ENCODE results near the gene CLRN1.
A peak's percentile ranks its signal among the peaks of the same experiment; 100 is the strongest.
"Not testable (repeated sequence)": the region's sequence is repeated elsewhere in the genome, so short reads cannot be mapped to it uniquely, and the experiment has no call there.

The CLRN1 gene, protein sequence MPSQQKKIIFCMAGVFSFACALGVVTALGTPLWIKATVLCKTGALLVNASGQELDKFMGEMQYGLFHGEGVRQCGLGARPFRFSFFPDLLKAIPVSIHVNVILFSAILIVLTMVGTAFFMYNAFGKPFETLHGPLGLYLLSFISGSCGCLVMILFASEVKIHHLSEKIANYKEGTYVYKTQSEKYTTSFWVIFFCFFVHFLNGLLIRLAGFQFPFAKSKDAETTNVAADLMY

DNA sequence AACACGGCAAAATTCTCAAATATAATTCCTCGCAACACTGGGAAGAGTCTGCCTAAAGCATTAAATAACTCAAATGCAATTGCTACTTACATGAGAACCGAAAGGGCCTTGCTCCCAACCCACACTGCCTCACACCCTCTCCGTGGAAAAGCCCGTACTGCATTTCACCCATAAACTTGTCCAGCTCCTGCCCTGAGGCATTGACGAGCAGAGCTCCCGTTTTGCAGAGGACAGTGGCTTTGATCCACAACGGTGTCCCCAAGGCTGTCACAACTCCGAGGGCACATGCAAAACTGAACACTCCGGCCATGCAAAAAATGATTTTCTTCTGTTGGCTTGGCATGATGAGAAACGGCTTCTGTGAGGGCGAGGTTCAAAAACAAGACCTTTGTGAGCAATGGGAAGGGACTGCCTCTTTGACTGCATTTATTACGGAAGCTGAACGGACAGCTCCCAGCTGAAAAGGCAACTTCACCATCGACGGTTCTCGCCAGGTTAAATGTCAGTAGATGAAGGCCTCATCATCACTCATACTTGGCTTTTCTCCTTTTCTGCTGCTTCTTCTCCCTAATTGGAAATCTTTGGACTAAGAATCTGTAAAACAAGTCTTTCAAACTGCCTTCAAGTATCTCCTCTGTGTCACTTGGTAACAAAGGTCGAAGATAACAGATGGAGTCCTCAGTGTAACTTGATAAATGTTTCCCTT, at the start of gene CLRN1:
TSS of gene CLRN1 (minus strand) at position 362 of the 706 bp plus-strand sequence. CDS start at position 343, 19 bp downstream.
- DNase-seq (ENCODE audit: low spot score) = no peak

DNA sequence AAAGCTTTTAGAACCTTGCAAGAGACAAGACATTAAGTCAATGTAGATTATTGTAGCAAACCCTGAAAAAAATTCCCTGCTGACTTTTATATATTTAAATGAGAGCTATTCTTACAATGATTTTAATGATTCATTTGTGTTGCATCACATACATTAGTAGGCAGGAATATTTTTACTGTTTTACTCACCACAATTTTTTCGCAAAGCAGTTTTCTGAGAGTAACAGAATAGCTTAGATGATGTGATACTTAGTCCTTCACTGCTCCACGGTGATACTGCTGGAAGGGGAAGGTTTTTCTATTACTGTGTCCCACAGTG, 43.9 kb upstream of the CLRN1 start:
- no peak for DNase-seq (ENCODE audit: low spot score)

DNA sequence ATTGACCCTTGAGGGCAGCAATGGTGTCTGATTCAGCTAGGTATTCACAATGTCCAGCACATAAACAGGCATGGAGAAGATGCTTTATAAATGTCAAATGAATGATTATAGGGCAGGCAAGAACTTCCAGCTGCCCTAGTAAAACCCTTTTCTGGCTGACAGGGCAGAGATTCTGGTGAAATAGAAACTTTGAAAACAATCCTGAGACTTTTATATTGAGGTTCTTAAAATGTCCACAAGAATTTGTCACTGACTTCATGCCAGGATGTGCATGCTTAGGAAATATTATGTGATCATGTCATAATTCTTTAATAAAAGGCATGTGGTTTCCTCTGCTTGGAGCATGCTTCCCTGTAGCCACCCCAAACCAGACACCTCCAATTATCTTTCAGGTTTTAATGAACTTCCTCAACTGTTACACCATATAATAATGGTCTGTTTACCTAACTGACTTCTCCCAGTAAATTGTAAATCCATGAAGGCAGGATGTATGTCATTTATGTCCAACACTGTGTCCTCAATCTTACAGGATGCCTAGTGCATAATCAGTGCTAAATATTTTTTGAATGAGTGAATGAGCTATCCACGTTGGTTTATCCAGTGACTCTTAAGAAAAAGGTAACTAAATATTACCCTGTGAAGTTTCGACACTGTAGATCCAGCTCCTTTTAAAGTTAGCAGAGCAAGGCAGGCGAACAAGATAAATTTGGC, 43.4 kb upstream of the CLRN1 start:
- DNase-seq (ENCODE audit: low spot score) = no peak

DNA sequence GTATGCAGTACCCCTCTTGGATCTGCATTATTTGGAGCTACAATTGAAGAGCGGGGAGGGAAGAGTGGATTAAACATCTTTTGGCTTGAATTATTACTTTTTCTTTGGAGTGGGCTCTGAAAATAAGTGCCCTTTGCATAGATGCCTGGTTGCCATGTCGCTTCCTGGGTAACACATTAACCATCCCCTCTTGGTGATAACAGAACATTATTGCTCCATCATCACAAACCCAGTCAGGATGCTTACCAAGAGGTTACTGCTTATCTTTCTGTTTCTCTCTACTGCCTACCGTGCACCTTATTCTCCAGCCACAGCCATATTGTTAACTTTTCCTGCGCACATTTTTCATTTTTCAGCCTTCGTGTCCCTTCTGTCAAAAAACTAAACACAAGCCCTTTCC, 42.7 kb upstream of the CLRN1 start:
- DNase-seq (ENCODE audit: low spot score) = peak; percentile 16

DNA sequence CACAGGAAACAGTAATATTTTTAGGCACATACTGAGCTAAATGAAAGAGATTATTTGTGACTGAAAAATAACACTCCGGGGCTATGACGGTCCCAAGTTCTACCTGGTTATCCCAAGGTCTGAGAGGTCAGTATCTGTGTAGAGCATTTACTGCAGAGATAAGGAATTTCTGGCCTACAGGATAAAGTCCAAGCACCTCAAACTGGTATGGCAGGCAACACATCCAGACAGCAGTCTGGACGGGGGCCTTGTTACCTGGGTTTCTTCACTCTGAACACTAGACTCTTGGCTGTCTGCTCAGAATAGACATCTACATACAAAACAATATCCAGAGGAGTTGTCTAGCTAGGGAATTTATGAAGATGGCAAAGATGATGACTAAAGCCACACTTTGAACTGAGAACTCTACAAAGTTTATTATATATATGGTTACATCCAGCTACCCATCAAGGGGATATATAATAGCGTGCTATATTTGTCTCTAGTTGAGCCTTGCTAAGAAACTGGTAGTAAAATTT, 42.0 kb upstream of the CLRN1 start:
- DNase-seq (ENCODE audit: low spot score) = no peak

DNA sequence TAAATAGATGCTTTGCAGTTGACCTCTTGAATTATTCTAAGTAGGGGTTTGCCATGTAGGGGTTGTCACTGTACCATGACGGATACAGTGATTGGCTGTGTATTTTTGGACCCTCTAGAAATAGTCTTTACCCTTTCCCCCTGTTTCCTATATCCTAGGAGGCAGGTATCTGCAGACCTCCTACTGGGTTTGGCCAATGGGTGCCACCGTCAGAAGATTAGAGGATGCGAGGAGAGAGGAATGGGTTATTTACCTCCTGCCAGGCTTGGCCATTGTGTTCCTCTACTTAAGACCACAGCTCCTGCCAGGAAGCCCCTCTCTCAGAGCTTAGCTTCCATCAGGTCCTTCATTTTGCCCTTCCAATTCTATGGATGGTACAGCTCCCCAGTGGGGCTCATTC, 40.2 kb upstream of the CLRN1 start:
- no peak for DNase-seq (ENCODE audit: low spot score)

DNA sequence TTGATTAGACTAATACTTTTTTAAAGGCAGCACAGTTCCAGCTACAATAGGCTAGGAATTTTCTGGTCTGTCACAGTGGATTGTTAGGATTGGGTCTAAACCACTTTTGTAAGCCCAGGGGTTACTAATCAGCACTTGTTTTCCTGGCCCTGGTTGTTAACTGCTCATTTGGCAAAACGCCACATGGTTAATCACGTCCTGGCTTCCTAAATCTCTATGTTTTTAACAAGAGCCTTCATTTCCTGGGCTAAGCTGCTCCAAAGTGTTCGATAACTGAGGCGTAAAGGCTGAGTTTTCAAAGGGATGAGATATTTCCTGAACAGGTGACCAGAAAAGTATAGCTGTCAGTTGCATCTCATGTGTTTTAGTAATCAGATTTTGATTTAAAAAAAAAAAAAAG, 38.9 kb upstream of the CLRN1 start:
- no peak for DNase-seq (ENCODE audit: low spot score)

DNA sequence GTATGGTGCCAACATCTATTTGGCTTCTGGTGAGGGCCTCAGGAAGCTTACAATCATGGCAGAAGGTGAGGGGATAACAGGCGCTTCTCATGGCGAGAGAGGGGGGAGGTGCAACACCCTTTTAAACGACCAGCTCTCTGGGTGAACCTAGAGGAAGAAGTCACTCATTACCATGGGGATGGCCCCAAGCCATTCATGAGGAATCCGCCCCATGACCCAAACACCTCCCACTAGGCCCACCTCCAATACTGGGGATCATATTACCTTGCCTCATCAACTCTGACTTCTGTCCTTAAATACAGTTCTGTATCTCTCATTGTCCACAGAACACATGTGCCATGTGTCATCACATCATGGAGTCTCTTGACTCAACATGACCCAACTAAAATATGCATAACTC, 37.5 kb upstream of the CLRN1 start:
- DNase-seq (ENCODE audit: low spot score) = no peak

DNA sequence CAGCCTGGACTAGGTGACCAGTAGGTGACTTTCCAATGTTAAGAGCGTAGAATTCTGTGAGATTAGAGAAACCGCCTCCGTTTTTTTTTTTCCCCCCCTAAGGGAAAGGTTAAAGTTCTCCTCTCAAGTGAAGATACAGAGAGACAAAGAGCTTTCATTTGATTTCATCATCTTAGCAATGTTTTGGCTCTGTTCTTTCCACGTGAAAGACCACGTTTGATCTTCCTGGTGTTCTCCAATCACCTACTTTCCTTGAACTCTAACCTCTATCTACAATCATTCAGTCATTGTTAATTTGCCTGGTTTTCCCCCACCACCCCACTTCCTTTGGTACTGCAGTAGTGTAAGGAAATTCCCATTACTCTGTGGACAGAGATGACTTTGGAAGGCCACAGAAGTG, 36.9 kb upstream of the CLRN1 start:
- DNase-seq (ENCODE audit: low spot score) = no peak

DNA sequence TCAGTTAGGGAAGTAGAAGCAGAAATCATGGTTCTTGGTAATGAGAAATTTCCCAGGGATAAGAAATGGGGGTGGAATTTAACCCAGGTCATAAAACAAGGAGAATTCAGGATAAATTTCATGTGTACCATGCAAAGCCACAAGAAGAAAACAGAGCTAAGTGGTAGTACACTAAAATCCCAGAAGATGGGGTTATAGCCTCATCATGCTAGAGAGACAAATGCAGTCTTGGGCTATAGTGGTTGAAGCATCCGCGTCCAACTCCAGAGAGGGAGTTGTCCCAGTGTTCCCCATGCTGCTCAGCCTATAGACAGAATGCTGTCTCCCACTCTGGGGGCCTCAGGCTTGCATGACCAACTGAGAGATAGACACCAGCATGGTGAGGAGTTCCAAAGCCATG, 36.2 kb upstream of the CLRN1 start:
- no peak for DNase-seq (ENCODE audit: low spot score)

DNA sequence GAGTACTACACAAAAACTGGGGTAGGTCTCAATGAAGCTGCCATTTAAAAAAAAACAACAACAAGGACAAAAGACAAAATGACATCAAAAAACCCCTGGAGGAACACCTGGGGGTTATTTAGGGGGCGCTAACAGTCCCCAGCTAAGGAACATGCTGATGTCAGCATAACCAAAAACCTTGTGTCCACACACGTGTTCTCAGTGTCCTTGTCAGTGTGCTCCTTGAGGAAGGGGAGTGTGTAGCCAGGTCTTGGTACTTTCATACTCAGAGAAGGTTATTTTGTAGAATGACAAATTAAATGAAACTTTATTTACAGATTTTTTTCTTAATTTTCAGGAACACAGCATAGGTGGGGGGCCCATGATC, 31.2 kb upstream of the CLRN1 start:
- no peak for DNase-seq (ENCODE audit: low spot score)

DNA sequence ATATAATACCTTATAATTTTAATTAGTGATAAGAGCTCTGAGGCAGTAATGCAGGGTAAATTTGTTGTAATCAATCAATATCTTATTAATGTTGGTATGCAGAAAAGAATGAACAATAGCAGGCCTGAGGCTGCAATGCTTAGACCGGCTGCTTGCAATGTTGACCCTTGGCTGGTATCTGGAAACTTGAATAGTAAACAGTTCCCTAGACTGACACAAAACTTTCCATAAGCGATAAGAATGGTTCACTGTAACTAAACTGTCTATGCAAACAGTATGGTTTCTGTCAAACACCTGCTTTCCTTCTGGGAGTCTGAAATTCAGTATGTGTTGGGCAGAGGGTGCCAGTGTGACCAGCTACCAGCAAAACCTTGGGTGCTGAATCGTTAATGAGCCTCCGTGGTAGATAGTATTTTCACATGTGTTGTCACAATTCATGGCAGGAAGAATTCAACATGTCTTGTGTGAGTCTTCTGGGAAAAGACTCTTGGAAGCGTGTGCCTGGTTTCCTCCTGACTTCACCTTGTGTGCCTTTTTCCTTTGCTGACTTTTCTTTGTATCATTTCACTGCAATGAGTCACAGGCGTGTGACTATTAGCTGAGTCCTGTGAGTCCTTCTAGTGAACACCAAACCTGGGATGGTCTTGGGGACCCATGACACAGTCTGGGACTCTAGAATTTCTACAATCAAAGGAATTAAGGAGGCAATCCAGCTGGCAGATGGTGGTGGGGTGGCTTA, 30.7 kb upstream of the CLRN1 start:
- no peak for DNase-seq (ENCODE audit: low spot score)

DNA sequence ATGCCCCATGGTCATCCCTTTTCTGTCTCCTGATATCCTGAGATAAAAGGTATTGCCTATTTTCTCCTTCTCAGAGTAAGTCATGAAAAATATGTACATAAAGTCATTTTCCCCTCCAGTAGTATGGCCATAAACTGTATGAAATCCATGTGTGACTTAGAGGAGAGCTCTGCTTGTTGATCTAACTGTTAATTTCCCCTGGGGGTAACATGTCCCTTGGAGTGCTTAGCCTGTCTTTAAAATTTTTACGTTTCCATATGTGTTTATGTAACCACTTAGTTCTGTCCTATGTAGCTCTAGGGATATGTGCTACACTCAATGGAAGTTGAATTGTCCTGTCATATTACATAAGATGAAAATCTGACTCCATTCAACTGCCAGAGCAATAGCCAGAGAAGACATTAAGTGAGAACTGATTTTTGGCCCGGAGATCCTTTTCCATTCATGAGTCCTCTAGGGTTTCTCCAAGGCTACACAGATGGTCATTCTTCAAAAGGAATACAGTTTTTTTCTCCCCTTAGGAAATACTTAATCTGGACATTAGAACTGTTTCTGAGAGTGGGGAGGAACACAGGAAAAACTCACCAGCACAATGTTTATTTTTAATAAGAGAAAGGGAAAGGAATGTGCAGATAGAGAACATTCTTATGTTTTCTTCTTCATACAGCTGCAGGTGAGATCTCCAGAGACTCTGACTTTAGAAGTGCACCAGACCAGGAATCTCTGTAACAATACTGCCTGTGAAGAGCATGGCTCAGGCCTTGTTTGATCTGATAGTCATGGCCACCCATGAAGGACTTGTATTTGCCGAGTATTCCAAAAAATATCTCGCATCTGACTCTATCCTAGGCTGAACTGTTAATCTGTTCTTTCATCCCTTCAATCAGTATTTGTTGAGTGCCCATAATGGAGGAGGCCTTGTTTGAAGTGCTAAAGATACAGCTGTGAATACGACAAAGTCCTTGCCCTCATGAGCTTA, 29.8 kb upstream of the CLRN1 start:
- no peak for DNase-seq (ENCODE audit: low spot score)

DNA sequence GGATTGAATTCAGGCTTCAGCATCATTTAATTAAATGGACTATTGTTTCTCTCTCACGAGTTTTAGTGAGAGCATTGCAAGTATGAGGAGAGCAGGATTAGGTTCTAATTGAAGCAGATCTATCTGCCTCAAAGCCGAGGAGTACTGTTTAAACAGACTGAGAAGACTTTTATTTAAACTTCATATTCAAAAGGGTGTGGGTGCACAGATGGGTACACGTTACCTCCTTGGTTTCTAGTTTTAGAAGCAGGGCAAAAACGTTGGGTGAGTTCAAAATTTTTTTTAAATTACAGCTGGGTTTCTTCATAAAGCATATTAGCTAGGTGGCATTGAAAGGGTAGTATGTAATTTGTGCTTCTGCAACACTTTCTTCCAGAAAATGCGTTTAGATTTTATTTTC, 26.5 kb upstream of the CLRN1 start:
- DNase-seq (ENCODE audit: low spot score) = no peak

DNA sequence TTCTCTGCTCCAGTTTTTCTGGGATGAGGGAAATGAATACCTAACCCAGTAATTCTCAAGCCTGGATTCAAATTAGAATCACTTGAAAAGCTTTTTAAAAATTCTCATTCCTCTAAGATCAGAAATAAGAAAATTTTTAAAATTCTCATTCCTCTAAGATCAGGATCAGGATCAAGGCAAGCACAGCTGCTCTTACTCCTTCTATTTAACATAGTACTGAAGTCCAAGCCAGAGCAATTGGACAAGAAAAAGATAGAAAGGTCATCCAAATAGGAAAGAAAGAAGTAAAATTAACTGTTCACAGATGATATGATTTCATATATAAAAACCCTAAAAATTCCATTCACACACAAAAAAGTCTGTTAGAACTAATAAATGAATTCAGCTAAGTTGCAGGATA, 24.2 kb upstream of the CLRN1 start:
- no peak for DNase-seq (ENCODE audit: low spot score)

DNA sequence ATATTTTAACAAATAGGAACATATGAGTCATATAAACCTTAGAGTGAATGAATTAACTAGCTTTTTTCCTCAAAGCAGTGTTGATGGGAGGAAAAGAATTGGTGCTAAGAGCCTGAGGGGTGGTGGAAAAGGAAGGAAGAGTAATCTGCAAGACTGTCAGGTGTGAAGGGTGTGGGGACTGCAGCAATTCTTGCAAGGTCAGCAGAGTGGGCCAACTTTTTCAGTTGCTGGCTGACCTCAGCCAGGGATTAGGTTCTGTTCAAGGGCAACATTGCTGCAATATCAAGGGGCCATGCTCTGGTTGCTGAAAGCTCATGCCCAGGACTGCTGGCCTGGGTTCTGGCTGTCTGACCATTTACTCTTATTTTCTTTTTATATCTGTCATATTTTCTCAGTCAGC, 23.0 kb upstream of the CLRN1 start:
- no peak for DNase-seq (ENCODE audit: low spot score)

DNA sequence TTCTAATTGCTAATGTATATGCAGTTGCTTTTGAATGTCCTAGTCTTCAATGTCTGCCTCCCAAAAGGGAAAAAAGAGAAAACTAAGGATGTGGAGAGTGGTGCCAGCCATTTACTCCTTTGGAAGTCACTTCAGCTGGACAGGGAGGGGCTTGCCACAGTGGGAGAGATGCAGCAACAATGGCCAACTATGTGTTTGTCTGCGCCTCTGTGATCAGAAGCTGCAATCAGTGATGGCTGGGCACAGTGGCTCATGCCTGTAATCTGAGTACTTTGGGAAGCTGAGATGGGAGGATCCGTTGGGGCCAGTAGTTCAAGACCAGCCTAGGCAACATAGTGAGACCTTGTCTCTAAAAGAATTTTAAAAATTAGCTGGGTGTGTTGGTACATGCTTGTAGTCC, 16.7 kb upstream of the CLRN1 start:
- DNase-seq (ENCODE audit: low spot score) = no peak

DNA sequence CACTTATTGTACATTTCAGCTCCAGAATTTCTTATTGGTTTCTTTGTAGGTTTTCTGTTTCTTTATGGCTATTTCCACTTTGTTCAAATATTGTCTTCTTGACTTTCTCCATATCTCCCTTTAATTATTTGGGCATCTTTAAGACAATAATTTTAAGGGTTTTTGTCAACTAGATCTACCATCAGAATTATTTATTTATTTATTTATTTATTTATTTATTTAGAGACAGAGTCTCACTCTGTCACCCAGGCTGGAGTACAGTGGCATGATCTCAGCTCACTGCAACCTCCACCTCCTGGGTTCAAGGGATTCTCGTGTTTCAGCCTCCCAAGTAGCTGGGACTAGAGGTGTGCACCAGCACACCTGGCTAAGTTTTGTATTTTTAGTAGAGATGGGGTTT, 15.9 kb upstream of the CLRN1 start:
- not testable (repeated sequence) for DNase-seq (ENCODE audit: low spot score)

DNA sequence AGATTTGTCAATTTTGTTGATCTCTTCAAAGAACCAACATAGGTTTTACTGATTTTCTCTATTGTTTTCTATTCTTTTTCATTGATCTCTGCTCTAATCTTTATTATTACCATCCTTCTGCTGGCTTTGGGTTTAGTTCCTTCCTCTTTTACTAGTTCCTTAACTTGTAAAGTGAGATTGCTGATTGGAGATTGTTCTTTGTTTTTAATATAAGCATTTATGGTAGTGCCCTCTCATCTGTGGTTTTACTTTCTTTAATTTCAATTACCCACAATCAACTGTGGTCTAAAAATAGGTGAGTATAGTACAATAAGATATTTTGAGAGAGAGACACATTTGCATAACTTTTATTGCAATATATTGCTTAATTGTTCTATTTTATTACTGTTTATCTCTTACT, 13.2 kb upstream of the CLRN1 start:
- DNase-seq (ENCODE audit: low spot score) = no peak

DNA sequence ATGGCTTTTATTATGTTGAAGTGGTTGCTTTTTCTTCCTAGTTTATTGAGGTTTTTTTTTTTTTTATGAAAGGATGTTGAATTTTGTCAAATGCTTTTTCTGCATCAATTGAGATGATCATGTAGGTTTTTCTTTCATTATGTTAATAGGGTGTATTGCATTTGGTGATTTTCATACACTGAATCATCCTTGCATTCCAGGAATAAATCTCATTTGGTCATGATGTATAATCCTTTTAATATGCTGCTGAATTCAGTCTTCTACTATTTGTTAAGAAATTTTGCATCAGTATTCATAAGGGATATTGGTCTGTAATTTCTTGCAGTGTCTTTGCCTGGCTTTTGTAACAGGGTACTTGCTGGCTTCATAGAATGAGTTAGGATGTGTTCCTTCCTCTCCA, 11.5 kb upstream of the CLRN1 start:
- DNase-seq (ENCODE audit: low spot score) = no peak

DNA sequence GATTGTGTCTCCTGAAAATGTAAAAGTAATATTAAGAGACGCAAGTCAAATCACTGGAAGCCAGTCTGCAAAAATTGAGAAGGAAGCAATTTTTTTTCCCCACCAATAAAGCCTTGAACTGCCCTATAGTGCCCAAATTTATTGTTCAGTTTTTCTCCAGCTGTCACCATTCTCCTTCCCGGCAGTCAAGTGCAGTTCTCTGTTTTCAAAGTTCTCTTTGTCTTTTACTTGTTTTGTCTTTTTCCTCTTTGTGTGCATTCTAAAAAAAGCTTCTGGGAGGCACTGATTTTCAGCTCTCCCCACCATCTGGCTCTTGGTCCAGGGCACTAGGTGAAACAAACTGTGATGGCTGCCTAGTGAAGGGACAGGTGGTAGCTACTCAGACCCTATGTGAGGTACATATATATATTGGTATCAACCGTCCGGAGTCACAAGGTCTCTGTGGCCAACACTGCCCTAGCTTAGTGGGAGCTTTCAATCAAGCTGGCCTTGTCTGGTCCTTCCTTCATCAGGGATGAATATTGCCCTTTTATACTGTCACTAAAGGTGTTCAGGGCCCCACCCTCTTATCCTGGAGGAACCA, 6.1 kb upstream of the CLRN1 start:
- DNase-seq (ENCODE audit: low spot score) = no peak

Measured in HuH-7.5 (cell line).